OCI-M2 (cell line): ENCODE results near the gene HPN.
"Not testable (repeated sequence)": the region's sequence is repeated elsewhere in the genome, so short reads cannot be mapped to it uniquely, and the experiment has no call there.

ENCODE experiments used
- DNase-seq: peaks from one replicate; lab custom pipeline; 2025; ENCODE audit not compliant: unreplicated experiment; lab: John Stamatoyannopoulos, UW

The HPN gene

GRCh38 chr19:35042056-35042730, 672 bp downstream of the HPN start:
- DNase-seq, result no peak

DNA sequence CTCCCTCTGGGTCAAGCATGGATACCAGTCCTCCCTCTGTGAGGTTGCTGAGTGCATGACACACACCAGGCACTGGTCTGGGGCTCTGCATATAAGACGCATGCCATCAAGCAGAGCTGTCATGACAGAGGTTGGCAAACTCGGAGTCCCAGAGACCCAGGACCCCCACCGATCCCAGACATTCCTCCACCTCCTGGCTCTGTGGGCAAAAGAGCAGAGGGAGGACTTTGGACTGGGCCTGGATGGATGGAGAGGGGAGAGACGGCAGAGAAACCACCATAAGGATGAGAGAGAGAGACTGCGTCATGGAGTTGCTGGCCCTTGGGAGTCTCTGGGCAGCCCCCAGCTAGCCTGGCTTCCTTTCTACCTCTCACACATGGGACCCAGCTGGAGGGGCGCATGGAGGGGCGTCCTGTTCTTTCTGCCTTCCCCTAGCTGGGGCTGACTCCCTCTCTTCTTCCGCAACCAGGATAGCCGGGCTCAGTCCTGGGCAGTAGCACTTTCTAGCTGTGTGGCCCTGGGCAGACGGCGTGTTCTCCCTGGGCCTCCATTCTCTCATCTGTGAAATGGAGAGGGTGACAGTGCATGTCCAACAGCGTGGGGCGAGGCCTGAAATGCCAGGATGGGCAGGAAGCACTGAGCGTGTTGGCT, 1.6 kb downstream of the HPN start:
- DNase-seq, result no peak

GRCh38 chr19:35043906-35044305, 2.4 kb downstream of the HPN start:
- DNase-seq, result no peak

DNA sequence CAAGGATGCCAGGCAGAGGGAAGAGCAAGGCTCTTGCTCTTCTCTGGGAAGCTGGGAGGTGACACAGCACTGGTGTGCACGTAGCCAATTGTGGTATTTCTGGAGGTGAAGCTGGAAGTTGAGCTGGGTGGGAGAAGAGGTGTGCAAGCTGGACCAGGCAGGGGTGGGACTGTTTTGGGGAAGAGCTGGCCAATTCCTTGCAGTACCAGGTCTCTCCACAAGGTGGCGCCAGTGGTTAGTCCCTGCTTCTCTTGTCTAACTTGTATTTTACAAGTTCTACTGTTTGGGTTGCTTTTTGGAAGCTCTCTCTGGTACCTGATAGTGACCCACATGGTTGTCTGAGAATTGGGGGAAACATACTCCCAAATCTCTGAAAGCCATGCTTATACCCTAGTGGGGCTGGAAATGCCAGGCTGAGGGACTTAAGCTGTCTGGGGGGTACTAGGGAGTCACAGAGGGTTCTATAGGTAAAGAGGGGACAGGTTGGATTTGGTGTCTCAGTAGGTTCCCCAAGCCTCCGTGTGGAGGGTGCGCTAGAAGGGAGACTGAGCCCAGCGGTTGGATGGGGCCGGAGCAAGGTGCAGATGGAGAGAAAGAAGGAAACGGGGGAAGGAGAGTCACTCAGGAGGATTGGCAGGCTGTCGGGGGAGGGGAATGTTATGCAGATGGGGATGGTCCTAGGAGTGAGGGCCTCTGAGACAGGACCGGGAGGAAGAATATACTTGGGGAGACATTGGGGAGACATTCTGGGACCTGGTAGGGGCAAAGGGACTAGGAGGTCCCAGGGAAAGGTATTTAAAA, 3.0 kb downstream of the HPN start:
- DNase-seq, result peak; percentile 80

GRCh38 chr19:35045667-35046300, 4.3 kb downstream of the HPN start:
- DNase-seq, result no peak

- DNase-seq, result no peak
Measured at GRCh38 chr19:35046461-35046860, 4.9 kb downstream of the HPN start.

DNA sequence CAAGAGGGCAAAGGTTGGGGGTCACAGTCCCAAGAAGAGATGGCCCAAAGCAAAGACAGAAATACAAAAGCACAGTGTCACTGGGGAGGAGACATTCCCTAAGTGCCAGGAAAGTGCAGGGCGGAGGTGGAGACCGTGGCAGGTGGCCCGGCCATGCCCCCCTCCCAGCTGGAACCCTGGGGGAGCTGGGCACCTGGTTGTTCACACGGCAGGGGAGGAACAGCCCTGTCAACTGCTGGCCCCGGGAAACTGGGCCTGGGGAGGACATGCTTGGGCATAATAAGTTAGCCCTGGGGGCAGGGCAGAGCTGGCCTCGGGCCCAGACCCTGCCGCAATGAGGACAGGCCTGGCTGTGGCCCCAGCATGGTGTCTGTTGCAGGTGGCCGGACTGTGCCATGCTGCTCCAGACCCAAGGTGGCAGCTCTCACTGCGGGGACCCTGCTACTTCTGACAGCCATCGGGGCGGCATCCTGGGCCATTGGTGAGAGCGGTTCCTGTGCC, 7.4 kb downstream of the HPN start:
- DNase-seq, result no peak

DNA sequence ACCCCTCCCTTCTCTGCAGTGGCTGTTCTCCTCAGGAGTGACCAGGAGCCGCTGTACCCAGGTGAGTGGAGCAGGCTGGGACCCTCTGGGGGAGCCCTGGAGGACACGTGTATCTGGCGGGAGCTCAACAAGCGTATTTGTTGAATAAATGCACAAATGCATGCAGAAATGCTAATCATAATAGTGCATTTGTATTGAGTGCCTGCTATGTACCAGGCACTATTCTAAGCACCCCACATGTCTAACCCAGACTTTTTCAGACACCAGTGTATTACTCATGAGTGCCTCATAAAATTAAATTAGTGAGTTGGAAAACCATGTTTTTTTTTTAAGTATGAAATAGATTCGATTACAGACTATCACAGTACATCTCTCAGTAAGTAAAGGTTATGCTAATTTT, 7.9 kb downstream of the HPN start:
- DNase-seq, result no peak

DNA sequence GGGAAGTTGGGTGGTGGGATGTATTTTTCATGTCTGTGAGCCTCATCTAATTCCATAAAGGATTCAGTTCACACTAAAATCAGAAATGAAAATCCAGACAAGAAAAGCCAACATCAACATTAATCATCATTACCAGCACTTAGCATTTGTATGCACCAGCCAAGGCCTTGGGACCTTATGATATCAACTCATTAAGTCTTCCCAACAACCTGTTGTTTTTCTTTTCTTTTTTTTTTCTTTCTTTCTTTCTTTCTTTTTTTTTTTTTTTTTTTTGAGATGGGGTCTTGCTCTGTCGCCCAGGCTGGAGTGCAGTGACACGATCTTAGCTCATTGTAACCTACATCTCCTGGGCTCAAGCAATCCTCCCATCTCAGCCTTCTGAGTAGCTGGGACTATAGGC, 9.1 kb downstream of the HPN start:
- DNase-seq, result not testable (repeated sequence)

- not testable (repeated sequence) for DNase-seq
Measured at GRCh38 chr19:35051268-35051667, 9.7 kb downstream of the HPN start.

DNA sequence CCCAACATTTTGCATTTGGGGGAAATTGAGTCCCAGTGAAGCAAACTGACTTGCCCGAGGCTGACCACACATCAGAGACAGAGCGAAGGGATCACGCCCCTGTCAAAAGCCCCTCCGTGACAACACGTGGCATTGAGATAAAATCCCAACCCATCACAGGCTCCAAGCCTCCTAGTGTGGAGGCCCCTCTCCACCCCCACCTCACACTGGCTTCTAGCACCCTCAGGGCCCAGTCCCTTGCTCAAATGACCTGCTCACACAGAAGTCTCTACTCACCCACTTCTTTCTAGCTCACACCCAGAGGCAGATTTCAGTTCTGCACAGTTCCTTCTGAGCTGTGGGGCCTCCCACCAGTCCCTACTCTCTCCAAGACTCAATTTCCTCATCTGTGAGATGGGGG, 10.3 kb downstream of the HPN start:
- no peak for DNase-seq

- no peak for DNase-seq
Measured at GRCh38 chr19:35052599-35053190, 11.2 kb downstream of the HPN start.

GRCh38 chr19:35053667-35054293, 12.3 kb downstream of the HPN start:
- DNase-seq, result no peak

DNA sequence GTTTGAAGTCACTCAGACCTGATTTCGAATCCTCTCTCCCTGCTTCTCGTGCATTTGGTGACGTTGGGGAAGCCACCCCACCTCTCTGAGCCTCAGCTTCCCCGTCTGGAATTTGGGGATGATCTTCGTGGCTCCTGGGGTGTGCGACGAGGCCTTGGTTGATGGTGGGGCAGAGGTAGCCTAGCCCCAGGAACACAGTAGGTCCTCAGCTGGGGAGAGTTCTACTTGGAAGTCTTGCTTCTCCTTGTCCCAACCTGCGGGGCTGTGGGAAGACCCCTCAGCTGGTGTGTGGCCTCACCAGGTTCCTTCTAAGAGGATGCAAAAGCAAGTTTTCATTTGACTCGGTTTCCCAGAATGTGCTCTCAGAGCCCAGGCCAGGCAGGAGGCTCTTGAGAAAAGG, 13.1 kb downstream of the HPN start:
- no peak for DNase-seq

DNA sequence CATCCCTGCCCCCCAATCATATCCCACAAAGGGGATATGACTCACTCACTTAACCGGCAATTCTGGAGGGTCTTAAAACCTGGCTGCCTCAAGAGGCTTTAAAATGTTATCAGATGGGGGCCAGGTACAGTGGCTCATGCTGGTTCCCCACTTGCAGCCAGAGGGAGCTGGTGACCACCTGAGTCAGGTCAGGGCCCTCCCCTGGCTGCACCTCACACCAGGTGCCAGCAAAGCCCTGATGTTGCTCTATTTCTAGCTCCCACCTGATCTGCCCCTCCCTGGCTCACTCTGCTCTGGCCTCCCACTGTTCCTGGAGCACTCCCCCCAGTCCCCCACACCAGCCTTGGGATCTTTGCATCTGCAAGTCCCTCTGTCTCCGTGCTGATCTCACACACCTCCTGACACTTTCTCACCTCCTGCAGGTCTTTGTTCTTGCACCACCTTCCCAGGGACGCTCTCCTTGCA, 14.2 kb downstream of the HPN start:
- DNase-seq, result no peak

- DNase-seq, result no peak
Measured at GRCh38 chr19:35056513-35057063, 15.1 kb downstream of the HPN start.

DNA sequence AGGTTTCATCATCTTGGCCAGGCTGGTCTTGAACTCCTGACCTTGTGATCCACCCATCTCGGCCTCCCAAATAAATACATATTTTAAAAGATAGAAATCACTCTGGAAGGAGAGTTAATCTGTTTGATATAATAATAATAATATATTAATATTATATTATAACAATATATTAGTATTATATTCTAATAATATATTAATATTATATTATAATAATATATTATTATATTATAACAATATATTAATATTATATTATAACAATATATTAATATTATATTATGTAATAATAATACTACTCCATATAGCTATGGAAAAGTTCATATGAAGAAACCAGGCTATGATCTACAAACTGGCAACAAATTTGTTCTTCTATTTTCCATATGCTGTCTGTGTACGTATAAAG, 16.8 kb downstream of the HPN start:
- no peak for DNase-seq

- no peak for DNase-seq
Measured at GRCh38 chr19:35059006-35059798, 17.7 kb downstream of the HPN start.

GRCh38 chr19:35059799-35060091, 18.2 kb downstream of the HPN start:
- no peak for DNase-seq
